Common myeloid progenitor, CD34-positive (primary cell): ENCODE results near the gene DNAI1.

Experiments used
- CTCF ChIA-PET: fragments of 350-600 bp; sonication (Branson Sonifier 250); formaldehyde crosslinking; loops from one replicate; lab custom pipeline; 2021; ENCODE audit warnings: antibody characterized with exemption; lab: Charles Lee
- POLR2A ChIA-PET: fragments of 350-600 bp; sonication (Branson Sonifier 250); formaldehyde crosslinking; loops from one replicate; lab custom pipeline; 2021; ENCODE audit warnings: antibody characterized with exemption; lab: Charles Lee
- DNase-seq, 3 donors: peaks; one replicate each; pipeline versions ENCODE4 v3.0.0 to v3.0.0-alpha.2; 2013
- H3K27ac ChIP-seq, 2 experiments: 1 replicate in 1 of 2; 2 replicates in 1 of 2; pipeline ENCODE4 v1.7.0; 2013; ENCODE audit warnings: inconsistent platforms in 2 of 2, low read length in 2 of 2, mild to moderate bottlenecking in 2 of 2, low read depth in 1 of 2, moderate library complexity in 1 of 2; ENCODE audit not compliant: severe bottlenecking in 2 of 2, insufficient read depth in 1 of 2, poor library complexity in 1 of 2
- H3K27me3 ChIP-seq, 5 experiments: replicated peaks in 2 of 5; 1 replicate in 3 of 5; 2 replicates in 2 of 5; pipeline versions ENCODE4 v1.6.1 to v1.7.0; 2013; ENCODE audit warnings: low read length in 4 of 5, mild to moderate bottlenecking in 2 of 5, moderate library complexity in 2 of 5, inconsistent platforms in 1 of 5; ENCODE audit not compliant: insufficient read depth in 5 of 5, control insufficient read depth in 4 of 5
- H3K36me3 ChIP-seq, 4 experiments: 1 replicate in 2 of 4; 2 replicates in 2 of 4; pipeline versions ENCODE4 v1.6.1 to v1.7.0; 2013; ENCODE audit warnings: low read length in 3 of 4, control low read depth in 1 of 4, mild to moderate bottlenecking in 1 of 4; ENCODE audit not compliant: control insufficient read depth in 4 of 4, insufficient read depth in 4 of 4
- H3K4me1 ChIP-seq, 4 experiments: 1 replicate in 3 of 4; 2 replicates in 1 of 4; pipeline versions ENCODE4 v1.6.1 to v1.7.1; 2013; ENCODE audit warnings: low read length in 3 of 4, mild to moderate bottlenecking in 3 of 4, control low read depth in 1 of 4, inconsistent platforms in 1 of 4, moderate library complexity in 1 of 4; ENCODE audit not compliant: control insufficient read depth in 4 of 4, insufficient read depth in 4 of 4; ENCODE audit errors: control extremely low read depth in 1 of 4
- H3K4me3 ChIP-seq, 7 experiments: 1 replicate in 4 of 7; 2 replicates in 3 of 7; pipeline versions ENCODE4 v1.5.1 to v1.7.0; 2013; ENCODE audit warnings: mild to moderate bottlenecking in 7 of 7, low read length in 6 of 7, moderate library complexity in 6 of 7, inconsistent platforms in 2 of 7, low read depth in 2 of 7, control low read depth in 1 of 7; ENCODE audit not compliant: insufficient read depth in 4 of 7, control insufficient read depth in 1 of 7; ENCODE audit errors: extremely low read depth in 1 of 7
- H3K9me3 ChIP-seq, 5 experiments: 1 replicate in 4 of 5; 2 replicates in 1 of 5; pipeline versions ENCODE4 v1.6.1 to v1.7.1; 2013; ENCODE audit warnings: low read length in 4 of 5, mild to moderate bottlenecking in 2 of 5, inconsistent platforms in 1 of 5, low read depth in 1 of 5, moderate library complexity in 1 of 5; ENCODE audit not compliant: control insufficient read depth in 4 of 5, insufficient read depth in 2 of 5; ENCODE audit errors: control extremely low read depth in 1 of 5
- WGBS: methylation state at CpG from one replicate; pipeline ENCODE4 v1.1.5; 2013; ENCODE audit not compliant: insufficient coverage; 5-methylcytosine and 5-hydroxymethylcytosine counted together

Gene DNAI1

GRCh38 chr9:34450644-34451043 is 8.0 kb upstream of the DNAI1 start:
- H3K9me3 ChIP-seq, result no peaks in the 10 kb centered on the region
- ChIA-PET CTCF (interaction anchor here (1.4 to 3.3 kb wide), 6 partner anchors 9 to 97 kb away, joined by 3 to 14 read pairs (median 4); no protein-coding TSS in a partner anchor), POLR2A (no interaction called here)
- no peak overlapping the region for H3K27ac ChIP-seq
- H3K36me3 ChIP-seq, result no peaks in the 10 kb centered on the region
- no peaks in the 10 kb centered on the region for H3K27me3 ChIP-seq
- H3K4me1 ChIP-seq, result peaks cover 0 to 14% (median 4%) of the 10 kb centered on the region in 4 experiments
- no peak overlapping the region for H3K4me3 ChIP-seq
- no peak for DNase-seq
- WGBS, result 99% methylated on average over 7 of the region's 10 CpGs

GRCh38 chr9:34451135-34451534 is 7.5 kb upstream of the DNAI1 start:
- Histone ChIP-seq H3K4me3 (no peak overlapping the region), H3K36me3 (no peaks in the 10 kb centered on the region), H3K27me3 (no peaks in the 10 kb centered on the region), H3K4me1 (peaks cover 0 to 19% (median 9%) of the 10 kb centered on the region in 4 experiments), H3K27ac (no peak overlapping the region), H3K9me3 (no peaks in the 10 kb centered on the region)
- POLR2A ChIA-PET, result no interaction called here
- CTCF ChIA-PET, result interaction anchor here (1.1 to 3.3 kb wide), 7 partner anchors 9 to 140 kb away, joined by 3 to 14 read pairs (median 4); no protein-coding TSS in a partner anchor
- DNase-seq, result no peak
- 100% methylated on average over 1 of the region's 2 CpGs for WGBS

GRCh38 chr9:34451545-34451944 is 7.1 kb upstream of the DNAI1 start:
- DNase-seq, result peak in 2 of 3 donors; percentile 22 to 23
- H3K36me3 ChIP-seq, result no peaks in the 10 kb centered on the region
- ChIA-PET POLR2A (no interaction called here), CTCF (interaction anchor here (1.1 to 3.3 kb wide), 6 partner anchors 9 to 140 kb away, joined by 3 to 14 read pairs (median 4); no protein-coding TSS in a partner anchor)
- H3K4me1 ChIP-seq, result peaks cover 0 to 23% (median 12%) of the 10 kb centered on the region in 4 experiments
- no peaks in the 10 kb centered on the region for H3K27me3 ChIP-seq
- H3K27ac ChIP-seq, result no peak overlapping the region
- WGBS, result 100% methylated on average over 2 of the region's 3 CpGs
- H3K4me3 ChIP-seq, result no peak overlapping the region
- no peaks in the 10 kb centered on the region for H3K9me3 ChIP-seq

GRCh38 chr9:34452568-34452967 is 6.0 kb upstream of the DNAI1 start:
- peaks cover 0 to 2% (median 0%) of the 10 kb centered on the region in 5 experiments for H3K27me3 ChIP-seq
- no peak overlapping the region for H3K4me3 ChIP-seq
- H3K27ac ChIP-seq, result no peak overlapping the region
- H3K36me3 ChIP-seq, result no peaks in the 10 kb centered on the region
- DNase-seq, result no peak
- ChIA-PET CTCF (interaction anchor here (1.1 to 3.3 kb wide), 2 partner anchors 9 to 50 kb away, joined by 3 to 14 read pairs; no protein-coding TSS in a partner anchor), POLR2A (no interaction called here)
- 93% methylated on average over 2 of the region's 2 CpGs for WGBS
- H3K4me1 ChIP-seq, result peaks cover 0 to 33% (median 22%) of the 10 kb centered on the region in 4 experiments
- no peaks in the 10 kb centered on the region for H3K9me3 ChIP-seq

- POLR2A ChIA-PET, result no interaction called here
- 100% methylated on average over 3 of the region's 3 CpGs for WGBS
Measured at GRCh38 chr9:34454571-34455065, 4.0 kb upstream of the DNAI1 start.

GRCh38 chr9:34456151-34456550 is 2.5 kb upstream of the DNAI1 start:
- Histone ChIP-seq H3K27me3 (peaks cover 0 to 5% (median 0%) of the 10 kb centered on the region in 5 experiments), H3K4me1 (peaks cover 0 to 49% (median 32%) of the 10 kb centered on the region in 4 experiments), H3K4me3 (peak overlapping the region in 3 of 7 experiments; percentile 2 to 68 (median 4)), H3K36me3 (no peaks in the 10 kb centered on the region), H3K9me3 (no peaks in the 10 kb centered on the region), H3K27ac (no peak overlapping the region)
- DNase-seq, result peak in 2 of 3 donors; percentile 73 to 78
- POLR2A ChIA-PET, result interaction anchor here (0.6 kb wide), 1 partner anchor 191 kb away, joined by 3 read pairs; no protein-coding TSS in a partner anchor
- no CpG with 5 or more reads among the region's 1 CpG for WGBS
- CTCF ChIA-PET, result interaction anchor here (0.9 to 2.3 kb wide), 7 partner anchors 16 to 147 kb away, joined by 3 to 8 read pairs (median 3); no protein-coding TSS in a partner anchor

More at GRCh38 chr9:34454571-34455065, 4.0 kb upstream of the DNAI1 start:
- CTCF ChIA-PET, result interaction anchor here (1.0 to 1.8 kb wide), 3 partner anchors 16 to 148 kb away, joined by 4 to 9 read pairs (median 7); no protein-coding TSS in a partner anchor
- H3K4me3 ChIP-seq, result no peak overlapping the region
- peaks cover 0 to 47% (median 32%) of the 10 kb centered on the region in 4 experiments for H3K4me1 ChIP-seq
- H3K27me3 ChIP-seq, result peaks cover 0 to 5% (median 0%) of the 10 kb centered on the region in 5 experiments
- H3K36me3 ChIP-seq, result no peaks in the 10 kb centered on the region
- no peaks in the 10 kb centered on the region for H3K9me3 ChIP-seq
- peak in 2 of 3 donors; percentile 28 to 30 for DNase-seq
- no peak overlapping the region for H3K27ac ChIP-seq

- WGBS, result 89% methylated on average over 4 of the region's 4 CpGs
- H3K36me3 ChIP-seq, result no peaks in the 10 kb centered on the region
- peaks cover 0 to 5% (median 2%) of the 10 kb centered on the region in 5 experiments for H3K27me3 ChIP-seq
- H3K4me1 ChIP-seq, result peaks cover 0 to 43% (median 30%) of the 10 kb centered on the region in 4 experiments
- POLR2A ChIA-PET, result interaction anchor here (0.6 kb wide), 1 partner anchor 191 kb away, joined by 3 read pairs; no protein-coding TSS in a partner anchor
- no peaks in the 10 kb centered on the region for H3K9me3 ChIP-seq
- no peak for DNase-seq
- peak overlapping the region in 2 of 7 experiments; percentile 68 to 69 for H3K4me3 ChIP-seq
- no peak overlapping the region for H3K27ac ChIP-seq
- CTCF ChIA-PET, result interaction anchor here (0.9 to 2.3 kb wide), 7 partner anchors 17 to 147 kb away, joined by 3 to 8 read pairs (median 3); no protein-coding TSS in a partner anchor
Measured at GRCh38 chr9:34456746-34457145, 1.9 kb upstream of the DNAI1 start.
